ENCODE results near the gene RBL1.

- TF ChIP-seq CTCF (IDR thresholded peaks at IDR 0.05) (no peak), POLR2AphosphoS5 (IDR thresholded peaks at IDR 0.05) (no peak)
Observed at GRCh38 chr20:37102571-37102970, 6.8 kb upstream of the RBL1 start.

All from breast epithelium (tissue), 3 donors.